Tibial nerve (tissue), 4 donors: ENCODE measurements around the gene ST8SIA5.

Experiments used
- CTCF ChIP-seq, 5 experiments: fragments of 200-600 bp in 3 of 5; fragments of 450-650 bp in 2 of 5; sonication (generic) in 3 of 5; IDR thresholded peaks; one replicate each; pipeline ENCODE4 v1.5.1; 2016 to 2019; ENCODE audit warnings: antibody characterized with exemption in 5 of 5, mild to moderate bottlenecking in 3 of 5, moderate library complexity in 2 of 5
- EP300 ChIP-seq, 2 donors: sonication (generic); formaldehyde crosslinking; IDR thresholded peaks; one replicate each; pipeline ENCODE4 v1.6.1; 2017; ENCODE audit warnings: antibody characterized with exemption in 2 of 2, mild to moderate bottlenecking in 1 of 2
- POLR2A ChIP-seq, 2 donors: fragments of 450-650 bp; IDR thresholded peaks; one replicate each; pipeline ENCODE4 v1.6.1; 2017; ENCODE audit warnings: antibody characterized with exemption in 2 of 2, mild to moderate bottlenecking in 2 of 2, moderate library complexity in 2 of 2

- TF ChIP-seq CTCF (IDR thresholded peaks at IDR 0.05), result no peak
- no peak for TF ChIP-seq POLR2A (IDR thresholded peaks at IDR 0.05)
- TF ChIP-seq EP300 (IDR thresholded peaks at IDR 0.05), result no peak
Observed at GRCh38 chr18:46712406-46712805, 44.4 kb downstream of the ST8SIA5 start.
